ENCODE measurements around the gene CYRIA.

CYRIA gene

GRCh38 chr2:16629044-16629443 is 36.6 kb downstream of the CYRIA start:
- no peak for DNase-seq (ENCODE audit: low spot score)

DNA sequence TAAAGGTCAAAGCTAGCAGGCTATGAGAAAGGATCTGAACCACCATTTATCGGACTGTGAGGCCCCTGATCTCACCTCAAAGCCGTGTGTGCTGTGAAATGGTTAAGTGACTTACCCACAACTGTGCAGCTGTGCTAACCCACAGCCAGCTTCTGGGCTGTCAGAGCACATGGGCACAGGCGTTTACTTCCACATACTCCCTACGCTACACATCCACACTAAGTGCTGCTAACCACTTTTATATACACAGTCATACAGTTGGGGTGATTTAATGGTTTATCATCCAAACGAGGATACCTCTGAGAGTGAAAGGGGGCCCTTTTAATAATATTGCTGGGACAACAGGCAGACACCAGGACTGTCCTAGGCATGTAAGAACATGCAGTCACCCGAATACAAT is 37.3 kb downstream of the CYRIA start:
- DNase-seq (ENCODE audit: low spot score), result no peak

GRCh38 chr2:16626997-16627605 is 38.5 kb downstream of the CYRIA start:
- DNase-seq (ENCODE audit: low spot score), result no peak

- DNase-seq (ENCODE audit: low spot score), result no peak
Observed at GRCh38 chr2:16626497-16626896, 39.1 kb downstream of the CYRIA start.

- no peak for DNase-seq (ENCODE audit: low spot score)
Observed at GRCh38 chr2:16625759-16626158, 39.9 kb downstream of the CYRIA start.

DNA sequence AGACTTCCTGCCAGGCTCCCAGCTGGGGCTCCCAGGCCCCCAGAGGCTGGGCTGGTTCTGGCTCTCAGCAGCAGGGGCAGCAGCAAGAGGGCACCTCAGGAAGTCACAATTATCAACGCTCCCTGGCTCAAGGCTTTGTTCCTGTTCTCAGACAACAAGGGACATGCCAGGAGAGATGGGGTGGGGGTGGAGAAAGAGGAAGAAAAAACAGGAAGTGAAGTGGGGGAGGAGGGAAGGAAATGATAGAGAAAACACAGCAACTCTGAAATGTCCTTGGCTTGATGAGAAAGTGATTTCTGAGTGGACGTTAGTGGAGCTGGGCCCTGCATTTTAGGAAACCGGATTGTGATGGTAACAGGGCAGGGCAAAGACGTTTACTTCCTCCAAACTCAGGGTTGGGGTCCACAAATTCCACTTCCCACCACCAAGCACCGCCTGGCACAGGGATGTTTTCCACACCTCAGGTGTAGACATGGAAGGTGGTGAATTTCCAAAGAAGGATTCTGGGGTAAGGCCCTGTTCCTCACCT is 40.4 kb downstream of the CYRIA start:
- DNase-seq (ENCODE audit: low spot score), result peak; percentile 10

DNA sequence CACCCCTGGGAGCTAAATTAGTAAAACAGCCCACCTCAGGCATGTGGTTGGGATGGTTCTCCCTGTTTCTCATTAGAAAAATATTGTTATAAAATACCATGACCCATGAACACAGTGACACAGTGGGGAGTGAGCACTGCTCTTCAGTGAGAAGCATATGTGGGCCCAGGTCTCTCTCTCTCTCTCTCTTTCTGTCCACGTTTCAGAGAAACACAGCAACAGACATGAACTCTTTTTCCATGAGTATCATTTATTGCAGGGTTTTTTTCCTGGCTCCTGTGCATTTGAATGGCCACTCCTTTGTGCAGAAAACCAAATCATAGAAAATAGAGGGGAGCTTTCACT is 41.2 kb downstream of the CYRIA start:
- no peak for DNase-seq (ENCODE audit: low spot score)

DNA sequence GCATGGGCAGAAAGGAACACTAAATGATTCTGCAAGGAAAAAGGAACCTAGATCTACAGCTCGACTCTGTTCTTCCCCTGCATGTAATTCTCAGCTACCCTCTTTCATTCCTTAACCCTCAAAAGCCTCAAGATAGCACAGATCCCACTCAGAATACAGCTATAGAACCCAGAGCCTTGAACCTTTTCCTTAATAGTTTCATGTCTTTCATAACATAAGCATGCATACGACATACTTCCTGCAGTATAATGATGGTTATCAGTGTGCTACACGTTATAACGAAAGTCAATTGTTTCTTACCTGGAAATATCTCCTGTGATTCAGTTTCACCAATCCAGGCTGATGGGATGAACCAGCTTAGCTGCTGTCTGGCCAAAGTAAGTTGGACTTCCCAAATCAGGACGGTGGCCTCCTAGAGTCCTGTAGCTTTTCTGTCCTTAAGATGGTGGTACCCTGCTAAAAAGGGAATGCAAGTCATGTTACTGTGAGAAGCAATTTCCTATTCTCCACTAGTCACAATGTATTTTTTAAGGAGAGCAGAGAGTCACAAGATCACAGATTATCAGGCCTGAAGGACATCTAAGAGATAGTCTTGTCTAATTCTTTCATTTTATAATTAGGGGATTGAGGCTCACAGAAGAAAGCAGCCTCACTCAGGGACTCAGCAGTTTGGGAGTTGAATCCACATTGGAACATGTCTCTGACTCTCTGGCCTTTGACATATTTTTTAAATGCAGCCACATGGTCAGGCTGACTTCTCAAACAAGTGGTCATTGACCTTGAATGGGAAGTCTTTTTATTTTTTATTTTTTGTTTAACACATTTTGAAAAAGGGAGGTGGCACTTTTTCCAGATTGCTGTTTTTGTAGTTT is 41.8 kb downstream of the CYRIA start:
- DNase-seq (ENCODE audit: low spot score), result no peak

GRCh38 chr2:16623031-16623430 is 42.6 kb downstream of the CYRIA start:
- DNase-seq (ENCODE audit: low spot score), result no peak

GRCh38 chr2:16622399-16622968 is 43.1 kb downstream of the CYRIA start:
- no peak for DNase-seq (ENCODE audit: low spot score)

- DNase-seq (ENCODE audit: low spot score), result no peak
Observed at GRCh38 chr2:16621316-16621715, 44.3 kb downstream of the CYRIA start.

GRCh38 chr2:16620590-16620989 is 45.0 kb downstream of the CYRIA start:
- no peak for DNase-seq (ENCODE audit: low spot score)

- DNase-seq (ENCODE audit: low spot score), result no peak
Observed at GRCh38 chr2:16619576-16620245, 45.9 kb downstream of the CYRIA start.

- DNase-seq (ENCODE audit: low spot score), result no peak
Observed at GRCh38 chr2:16617282-16618266, 48.1 kb downstream of the CYRIA start.
